H1 (cell line): ENCODE measurements around the gene UBE4B. TPM values are rescaled to one million over a fixed set of nuclear protein-coding genes. Genes with fewer than 3 reads are reported as not detected.

Experiments
- CTCF ChIA-PET: fragments of 300-600 bp; sonication (Branson Sonifier 250); formaldehyde crosslinking; loops from one replicate; lab custom pipeline; 2021; ENCODE audit not compliant: partially characterized antibody; lab: Charles Lee
- POLR2A ChIA-PET: fragments of 300-600 bp; sonication (Branson Sonifier 250); formaldehyde crosslinking; loops from one replicate; lab custom pipeline; 2021; ENCODE audit warnings: inconsistent platforms; ENCODE audit not compliant: partially characterized antibody; lab: Charles Lee
- DNase-seq, 2 experiments: peaks; one replicate each; pipeline versions ENCODE4 v3.0.0 to v3.0.0-alpha.2; 2010 to 2022; ENCODE audit warnings: low spot score in 2 of 2, low read depth in 1 of 2, mixed read lengths in 1 of 2
- FAIRE-seq: peaks from 2 replicates; lab custom pipeline; 2011; peaks lifted over from hg19 to GRCh38; lab: Jason Lieb, UNC
- H2AFZ ChIP-seq: 2 replicates; pipeline ENCODE4 v1.8.1; 2012; ENCODE audit warnings: low read length, inconsistent platforms
- H2AK5ac ChIP-seq: 2 replicates; pipeline ENCODE4 v1.6.1; 2013; ENCODE audit warnings: low read depth, low read length
- H2BK120ac ChIP-seq: replicated peaks from 2 replicates; pipeline ENCODE3; 2013; ENCODE audit warnings: low read depth, low read length, inconsistent platforms
- H2BK12ac ChIP-seq: 2 replicates; pipeline ENCODE4 v1.6.1; 2013; ENCODE audit warnings: low read depth, low read length
- H2BK15ac ChIP-seq: 2 replicates; pipeline ENCODE4 v1.6.1; 2013; ENCODE audit warnings: low read length
- H2BK20ac ChIP-seq: 2 replicates; pipeline ENCODE4 v1.6.1; 2013; ENCODE audit warnings: low read length
- H2BK5ac ChIP-seq: 2 replicates; pipeline ENCODE4 v1.6.1; 2013; ENCODE audit warnings: low read depth, low read length
- H3K14ac ChIP-seq: 2 replicates; pipeline ENCODE4 v1.6.1; 2013; ENCODE audit warnings: inconsistent platforms; ENCODE audit not compliant: insufficient read length
- H3K18ac ChIP-seq: 2 replicates; pipeline ENCODE4 v1.6.1; 2013; ENCODE audit warnings: low read length; ENCODE audit errors: extremely low read depth
- H3K23ac ChIP-seq: 2 replicates; pipeline ENCODE4 v1.6.1; 2013; ENCODE audit warnings: inconsistent platforms; ENCODE audit not compliant: insufficient read length
- H3K23me2 ChIP-seq: 2 replicates; pipeline ENCODE4 v1.6.1; 2013; ENCODE audit warnings: low read depth, low read length
- H3K27ac ChIP-seq: 2 replicates; pipeline ENCODE4 v1.6.1; 2011; ENCODE audit warnings: low read depth, low read length, inconsistent platforms
- H3K27me3 ChIP-seq, 4 experiments: replicated peaks in 1 of 4; 1 replicate in 1 of 4; 2 replicates in 3 of 4; pipeline versions ENCODE4 v1.6.1 to v1.8.1; 2011 to 2013; ENCODE audit warnings: low read length in 3 of 4, mild to moderate bottlenecking in 3 of 4, inconsistent platforms in 2 of 4, mixed read lengths in 2 of 4, moderate library complexity in 1 of 4; ENCODE audit not compliant: control insufficient read depth in 3 of 4, insufficient read depth in 3 of 4; ENCODE audit errors: extremely low read depth in 1 of 4
- H3K36me3 ChIP-seq, 4 experiments: 2 replicates each; pipeline versions ENCODE4 v1.6.1 to v1.8.1; 2011 to 2013; ENCODE audit warnings: mild to moderate bottlenecking in 4 of 4, low read length in 3 of 4, moderate library complexity in 2 of 4, control low read depth in 1 of 4, inconsistent platforms in 1 of 4; ENCODE audit not compliant: insufficient read depth in 4 of 4, control insufficient read depth in 2 of 4
- H3K4ac ChIP-seq: replicated peaks from 2 replicates; pipeline ENCODE3; 2013; ENCODE audit warnings: low read length, low read depth, mixed read lengths, inconsistent platforms; ENCODE audit not compliant: insufficient read length
- H3K4me1 ChIP-seq, 4 experiments: replicated peaks in 1 of 4; 1 replicate in 1 of 4; 2 replicates in 3 of 4; pipeline versions ENCODE4 v1.6.1 to v1.8.1; 2011 to 2013; ENCODE audit warnings: low read length in 3 of 4, inconsistent platforms in 2 of 4, mixed read lengths in 1 of 4; ENCODE audit not compliant: insufficient read depth in 4 of 4, control insufficient read depth in 3 of 4
- H3K4me2 ChIP-seq, 2 experiments: 2 replicates each; pipeline versions ENCODE4 v1.6.1 to v1.8.1; 2011 to 2013; ENCODE audit warnings: low read depth in 2 of 2, low read length in 2 of 2, control low read depth in 1 of 2, inconsistent platforms in 1 of 2, mild to moderate bottlenecking in 1 of 2; ENCODE audit not compliant: insufficient read depth in 1 of 2
- H3K4me3 ChIP-seq, 4 experiments: fragments of 200-600, 300-600 bp in 1 of 4; sonication (generic), shearing (Covaris generic), sonication (Bioruptor Twin) in 1 of 4; 2 replicates each; pipeline versions ENCODE4 v1.5.1 to v1.8.1; 2011 to 2016; ENCODE audit warnings: low read length in 4 of 4, low read depth in 3 of 4, control low read depth in 2 of 4, inconsistent platforms in 2 of 4, mild to moderate bottlenecking in 2 of 4, mixed read lengths in 1 of 4, moderate library complexity in 1 of 4; ENCODE audit not compliant: insufficient read depth in 2 of 4; ENCODE audit errors: extremely low read depth in 1 of 4
- H3K56ac ChIP-seq: replicated peaks from 2 replicates; pipeline ENCODE3; 2013; ENCODE audit warnings: low read depth, mild to moderate bottlenecking, mixed read lengths, low read length, inconsistent platforms; ENCODE audit not compliant: insufficient read length
- H3K79me1 ChIP-seq: 2 replicates; pipeline ENCODE4 v1.6.1; 2013; ENCODE audit warnings: low read depth, low read length, control low read depth
- H3K79me2 ChIP-seq, 2 experiments: 2 replicates each; pipeline versions ENCODE4 v1.6.1 to v1.8.1; 2012 to 2013; ENCODE audit warnings: low read length in 2 of 2, mild to moderate bottlenecking in 2 of 2, inconsistent platforms in 1 of 2; ENCODE audit not compliant: insufficient read depth in 2 of 2, control insufficient read depth in 1 of 2
- H3K9ac ChIP-seq, 4 experiments: replicated peaks in 1 of 4; 1 replicate in 1 of 4; 2 replicates in 3 of 4; pipeline versions ENCODE4 v1.6.1 to v1.8.1; 2011 to 2013; ENCODE audit warnings: low read depth in 3 of 4, low read length in 3 of 4, control low read depth in 2 of 4, mild to moderate bottlenecking in 2 of 4, moderate library complexity in 2 of 4, inconsistent platforms in 1 of 4; ENCODE audit errors: extremely low read depth in 1 of 4
- H3K9me3 ChIP-seq, 2 experiments: 2 replicates each; pipeline versions ENCODE4 v1.6.1 to v1.8.1; 2012 to 2013; ENCODE audit warnings: mild to moderate bottlenecking in 2 of 2, moderate library complexity in 2 of 2, control low read depth in 1 of 2, inconsistent platforms in 1 of 2, low read depth in 1 of 2, low read length in 1 of 2, mixed read lengths in 1 of 2; ENCODE audit not compliant: insufficient read depth in 2 of 2
- H4K20me1 ChIP-seq, 2 experiments: replicated peaks in 1 of 2; 2 replicates each; pipeline versions ENCODE3 to v1.8.1; 2011 to 2013; ENCODE audit warnings: inconsistent platforms in 2 of 2, low read length in 2 of 2, mild to moderate bottlenecking in 1 of 2; ENCODE audit not compliant: insufficient read depth in 2 of 2, control insufficient read depth in 1 of 2
- H4K5ac ChIP-seq: 2 replicates; pipeline ENCODE4 v1.6.1; 2013; ENCODE audit warnings: low read length, low read depth, mixed read lengths, inconsistent platforms; ENCODE audit not compliant: insufficient read length
- H4K8ac ChIP-seq: 2 replicates; pipeline ENCODE4 v1.8.0; 2013; ENCODE audit warnings: mild to moderate bottlenecking, moderate library complexity, low read length, inconsistent platforms; ENCODE audit not compliant: insufficient read depth; ENCODE audit errors: extremely low read depth
- H4K91ac ChIP-seq: replicated peaks from 2 replicates; pipeline ENCODE3; 2013; ENCODE audit warnings: low read length, mixed read lengths, inconsistent platforms; ENCODE audit not compliant: insufficient read length
- ASH2L ChIP-seq: fragments of 200-600, 300-600 bp; sonication (generic); IDR thresholded peaks from one replicate; pipeline ENCODE4 v1.7.1; 2017; ENCODE audit warnings: low read length
- FOSL1 ChIP-seq: IDR thresholded peaks from 2 replicates; pipeline ENCODE4 v1.6.1; 2011; ENCODE audit warnings: mild to moderate bottlenecking, low read depth, low read length, moderate library complexity; ENCODE audit not compliant: insufficient read depth
- GABPA ChIP-seq: IDR thresholded peaks from 2 replicates; pipeline ENCODE4 v1.6.1; 2011; ENCODE audit warnings: mild to moderate bottlenecking, low read length, moderate library complexity, borderline replicate concordance; ENCODE audit not compliant: insufficient read depth
- GTF2F1 ChIP-seq: IDR thresholded peaks from 2 replicates; pipeline ENCODE4 v1.6.1; 2012; ENCODE audit warnings: low read depth, low read length, improper control_type of control experiment, borderline replicate concordance
- HDAC6 ChIP-seq: IDR thresholded peaks from one replicate; pipeline ENCODE4 v1.7.1; 2012; ENCODE audit warnings: low read depth, mild to moderate bottlenecking, inconsistent platforms, low read length, moderate library complexity
- KDM1A ChIP-seq: fragments of 200-600, 300-600 bp; sonication (generic); IDR thresholded peaks from 2 replicates; pipeline ENCODE4 v1.7.1; 2016; ENCODE audit warnings: mild to moderate bottlenecking, low read length, borderline replicate concordance
- MAX ChIP-seq: IDR thresholded peaks from 2 replicates; pipeline ENCODE4 v1.6.1; 2012; ENCODE audit warnings: inconsistent platforms
- NANOG ChIP-seq: IDR thresholded peaks from 2 replicates; pipeline ENCODE4 v1.6.1; 2011; ENCODE audit warnings: low read length, low read depth, mild to moderate bottlenecking, inconsistent platforms; ENCODE audit not compliant: insufficient read depth, poor library complexity, severe bottlenecking
- PHF8 ChIP-seq: fragments of 200-600 bp; sonication (generic); conservative IDR thresholded peaks from 2 replicates; pipeline ENCODE4 v1.7.1; 2012; ENCODE audit warnings: low read depth, mild to moderate bottlenecking, inconsistent platforms, low read length, moderate library complexity
- POLR2AphosphoS5 ChIP-seq: IDR thresholded peaks from 2 replicates; pipeline ENCODE4 v1.6.1; 2011; ENCODE audit warnings: low read depth, low read length
- SAP30 ChIP-seq: fragments of 300-600 bp; sonication (generic); IDR thresholded peaks from 2 replicates; pipeline ENCODE4 v1.7.1; 2012; ENCODE audit warnings: low read length, moderate library complexity, mild to moderate bottlenecking, inconsistent platforms; ENCODE audit not compliant: insufficient read depth, insufficient replicate concordance
- SIRT6 ChIP-seq: IDR thresholded peaks from one replicate; pipeline ENCODE4 v1.7.1; 2012; ENCODE audit warnings: low read length, inconsistent platforms
- SIX5 ChIP-seq: IDR thresholded peaks from 2 replicates; pipeline ENCODE4 v1.6.1; 2011; ENCODE audit warnings: mild to moderate bottlenecking, low read depth, low read length
- TAF1 ChIP-seq: IDR thresholded peaks from 2 replicates; pipeline ENCODE4 v1.6.1; 2011; ENCODE audit warnings: mild to moderate bottlenecking, low read depth, low read length
- TBP ChIP-seq: IDR thresholded peaks from 2 replicates; pipeline ENCODE4 v1.6.1; 2011; ENCODE audit warnings: low read depth, low read length, improper control_type of control experiment
- WGBS, 2 experiments: shearing (Covaris generic) in 1 of 2; methylation state at CpG; one replicate each; pipeline versions ENCODE4 v1.1.6 to v1.1.7; 2013 to 2015; ENCODE audit warnings: low lambda C conversion rate in 2 of 2, mixed read lengths in 2 of 2, inconsistent platforms in 1 of 2, low coverage in 1 of 2, missing lambda C conversion rate in 1 of 2; ENCODE audit not compliant: insufficient replicate concordance in 2 of 2, insufficient coverage in 1 of 2, insufficient read length in 1 of 2; ENCODE audit errors: extremely low coverage in 1 of 2, missing lambda C conversion rate in 1 of 2; 5-methylcytosine and 5-hydroxymethylcytosine counted together
- polyA plus RNA-seq, 7 experiments: library from polyadenylated mRNA; depleted of rRNA in 3 of 7; stranded (reverse) in 5 of 7; unstranded in 2 of 7; fragments of >200 nt in 5 of 7; fragments of 200-250 nt in 2 of 7; gene quantifications; 1 replicate in 5 of 7; 2 replicates in 1 of 7; 4 replicates in 1 of 7; pipeline versions ENCODE4 v1.2.1 to v1.2.3, GENCODE V29; 2011 to 2013; ENCODE audit warnings: missing spikeins in 2 of 7, mixed read lengths in 2 of 7
- total RNA-seq: library from RNA; stranded (reverse); fragmentation: NEBNext Ultra II Directional; extraction: Animal tissue kit (Norgen Biotek cat#: 25700); gene quantifications from 2 replicates; pipeline ENCODE4 v1.2.1, GENCODE V29; 2021

UBE4B gene
- total and polyA plus RNA-seq, 2 of the 8 experiments (the other 6 are each of a cell fraction or from before 2014, with no cell fraction given), result 24.5 to 90.1 TPM

- no peaks in the 10 kb centered on the region for H4K20me1 ChIP-seq
- peaks cover 0 to 4% of the 10 kb centered on the region in 2 experiments; a peak in 1 of 4 replicates for H3K9me3 ChIP-seq
- no peak overlapping the region for H3K4me3 ChIP-seq
- H2BK20ac ChIP-seq, result no peak overlapping the region
- no peak overlapping the region for H2BK15ac ChIP-seq
- no peaks in the 10 kb centered on the region for H3K4me1 ChIP-seq
- no peak overlapping the region for H3K4ac ChIP-seq
- no peak overlapping the region for H2BK5ac ChIP-seq
- POLR2A ChIA-PET, result no interaction called here
- TF ChIP-seq PHF8 (no peak), MAX (no peak), NANOG (no peak), SAP30 (no peak), HDAC6 (no peak), SIX5 (no peak), GTF2F1 (no peak), SIRT6 (no peak), TAF1 (no peak), ASH2L (no peak), GABPA (no peak), POLR2AphosphoS5 (no peak), FOSL1 (no peak), KDM1A (no peak), TBP (no peak)
- TF ChIP-seq, all 59 proteins: peak for 0
- H3K4me2 ChIP-seq, result no peak overlapping the region
- no peak overlapping the region for H2AFZ ChIP-seq
- no peak overlapping the region for H3K56ac ChIP-seq
- H2BK12ac ChIP-seq, result no peak overlapping the region
- H4K91ac ChIP-seq, result no peak overlapping the region
- H3K18ac ChIP-seq, result no peak overlapping the region
- no peaks in the 10 kb centered on the region for H3K79me2 ChIP-seq
- H3K23me2 ChIP-seq, result no peaks in the 10 kb centered on the region
- H3K79me1 ChIP-seq, result no peaks in the 10 kb centered on the region
- FAIRE-seq, result no peak
- H4K8ac ChIP-seq, result no peak overlapping the region
- H3K27ac ChIP-seq, result no peak overlapping the region
- no peak overlapping the region for H3K23ac ChIP-seq
- DNase-seq, result no peak
- no peak overlapping the region for H2AK5ac ChIP-seq
- no peak overlapping the region for H3K9ac ChIP-seq
- H3K27me3 ChIP-seq, result no peaks in the 10 kb centered on the region
- no peaks in the 10 kb centered on the region for H3K36me3 ChIP-seq
- H2BK120ac ChIP-seq, result no peak overlapping the region
- no peak overlapping the region for H4K5ac ChIP-seq
- CTCF ChIA-PET, result interaction anchor here (0.7 kb wide), 1 partner anchor 141 kb away, joined by 3 read pairs; no protein-coding TSS in a partner anchor
- H3K14ac ChIP-seq, result no peak overlapping the region
- 82% methylated on average over 2 of the region's 2 CpGs; no CpG with 5 or more reads in 1 of the 2 experiments for WGBS, 2 experiments
Observed at GRCh38 chr1:10025354-10025753, 7.4 kb upstream of the UBE4B start.
